HG02763 (cell line): ENCODE data around the gene CYP4A22.
"Not testable (repeated sequence)": the region's sequence is repeated elsewhere in the genome, so short reads cannot be mapped to it uniquely, and the experiment has no call there.

Experiments used
- ATAC-seq: cut with Tn5 transposase; IDR thresholded peaks from one replicate; pipeline ENCODE4 v1.9.1; 2021; ENCODE audit warnings: mild to moderate bottlenecking, moderate library complexity; ENCODE audit not compliant: unreplicated experiment

The CYP4A22 gene, protein sequence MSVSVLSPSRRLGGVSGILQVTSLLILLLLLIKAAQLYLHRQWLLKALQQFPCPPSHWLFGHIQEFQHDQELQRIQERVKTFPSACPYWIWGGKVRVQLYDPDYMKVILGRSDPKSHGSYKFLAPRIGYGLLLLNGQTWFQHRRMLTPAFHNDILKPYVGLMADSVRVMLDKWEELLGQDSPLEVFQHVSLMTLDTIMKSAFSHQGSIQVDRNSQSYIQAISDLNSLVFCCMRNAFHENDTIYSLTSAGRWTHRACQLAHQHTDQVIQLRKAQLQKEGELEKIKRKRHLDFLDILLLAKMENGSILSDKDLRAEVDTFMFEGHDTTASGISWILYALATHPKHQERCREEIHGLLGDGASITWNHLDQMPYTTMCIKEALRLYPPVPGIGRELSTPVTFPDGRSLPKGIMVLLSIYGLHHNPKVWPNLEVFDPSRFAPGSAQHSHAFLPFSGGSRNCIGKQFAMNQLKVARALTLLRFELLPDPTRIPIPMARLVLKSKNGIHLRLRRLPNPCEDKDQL

DNA sequence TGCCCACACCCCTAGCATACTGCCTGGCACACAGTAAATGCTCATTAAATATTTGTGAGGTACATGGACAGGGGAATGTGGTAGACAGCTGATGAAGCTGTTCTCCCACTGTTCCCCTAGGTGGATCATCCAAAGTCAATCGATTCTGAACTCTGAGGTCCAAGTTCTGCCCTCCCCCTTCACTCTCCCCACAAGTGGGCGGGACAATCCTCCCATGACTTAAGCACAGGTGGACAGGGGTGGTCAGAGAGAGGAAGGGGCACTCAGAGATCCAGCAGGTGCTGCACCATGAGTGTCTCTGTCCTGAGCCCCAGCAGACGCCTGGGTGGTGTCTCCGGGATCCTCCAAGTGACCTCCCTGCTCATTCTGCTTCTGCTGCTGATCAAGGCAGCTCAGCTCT, at the start of gene CYP4A22:
Gene CYP4A22, plus strand, starts transcription at position 244 of the 400 bp plus-strand sequence. Its CDS starts 45 bp downstream, at position 289.
- no peak for ATAC-seq

DNA sequence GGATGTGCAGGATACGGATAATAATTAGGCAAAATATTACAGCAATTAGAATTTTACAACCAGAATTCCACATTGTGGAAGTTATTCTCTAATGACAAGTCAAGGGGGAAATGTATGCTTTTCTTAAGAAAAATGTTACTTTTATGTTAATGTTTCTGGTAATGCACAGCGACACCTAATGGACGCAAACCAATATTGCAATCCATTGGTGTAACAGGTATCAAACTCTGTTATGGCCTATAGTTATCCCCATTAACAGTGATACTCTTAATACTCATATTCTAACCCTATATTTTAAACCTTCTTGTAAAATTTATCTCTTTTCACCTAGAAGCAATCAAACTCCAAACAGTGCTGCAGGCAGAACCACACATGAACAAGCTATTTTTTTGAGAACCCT, 47.9 kb upstream of the CYP4A22 start:
- ATAC-seq = not testable (repeated sequence)

DNA sequence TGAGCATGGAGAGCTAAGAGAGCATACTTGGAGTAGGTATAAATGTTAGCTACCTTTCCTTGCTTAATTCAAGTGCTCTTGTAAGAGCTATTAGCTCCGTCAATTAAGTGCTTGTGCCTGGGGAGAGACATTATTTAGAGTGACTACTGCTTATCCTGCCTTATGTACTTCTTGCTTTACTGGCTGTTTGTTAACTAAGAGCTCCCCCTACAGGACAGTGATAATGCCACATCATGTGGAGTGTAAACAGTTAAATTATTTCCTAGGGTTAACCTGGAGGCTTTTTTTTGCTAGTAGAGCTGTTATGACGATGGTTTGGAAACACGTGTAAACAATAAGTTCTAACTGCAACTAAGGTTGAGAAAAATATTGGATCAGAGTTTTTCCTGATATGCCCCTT, 45.8 kb upstream of the CYP4A22 start:
- not testable (repeated sequence) for ATAC-seq

DNA sequence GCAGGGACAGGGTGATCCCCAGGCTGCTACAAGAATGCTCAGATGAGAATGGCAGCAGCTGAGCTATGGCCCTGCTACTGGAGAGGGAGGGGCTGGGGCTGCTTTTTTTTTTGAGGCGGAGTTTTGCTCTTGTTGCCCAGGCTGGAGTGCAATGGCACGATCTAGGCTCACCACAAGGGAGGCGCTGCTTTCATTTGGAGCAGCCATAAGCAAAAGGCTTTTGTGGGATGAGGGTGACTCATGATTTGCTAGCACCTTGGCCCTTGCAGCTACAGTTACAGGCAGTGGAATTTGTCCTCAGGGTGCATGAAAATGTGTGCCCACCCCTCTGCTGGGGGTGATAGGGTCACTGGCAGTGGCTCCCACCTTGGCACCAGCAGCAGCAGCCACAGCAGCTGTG, 32.4 kb upstream of the CYP4A22 start:
- ATAC-seq = no peak

DNA sequence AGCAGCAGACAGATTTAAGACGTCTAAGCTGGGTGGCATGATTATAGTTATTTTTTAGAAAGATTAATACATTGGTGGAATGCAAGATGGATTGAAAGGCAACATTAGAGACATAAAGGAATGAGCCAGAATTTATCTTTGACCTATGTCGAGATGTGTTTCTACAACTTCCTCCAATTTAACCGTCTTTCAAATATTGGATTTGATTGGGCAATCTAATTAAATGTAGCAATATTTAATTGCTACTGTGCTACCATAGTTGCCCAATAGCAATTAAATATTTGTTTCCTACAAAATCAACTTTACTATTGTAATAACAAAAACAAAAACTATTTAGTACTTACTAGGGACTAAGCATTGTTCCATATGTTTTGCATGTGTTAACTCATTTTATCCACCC, 30.4 kb upstream of the CYP4A22 start:
- no peak for ATAC-seq

DNA sequence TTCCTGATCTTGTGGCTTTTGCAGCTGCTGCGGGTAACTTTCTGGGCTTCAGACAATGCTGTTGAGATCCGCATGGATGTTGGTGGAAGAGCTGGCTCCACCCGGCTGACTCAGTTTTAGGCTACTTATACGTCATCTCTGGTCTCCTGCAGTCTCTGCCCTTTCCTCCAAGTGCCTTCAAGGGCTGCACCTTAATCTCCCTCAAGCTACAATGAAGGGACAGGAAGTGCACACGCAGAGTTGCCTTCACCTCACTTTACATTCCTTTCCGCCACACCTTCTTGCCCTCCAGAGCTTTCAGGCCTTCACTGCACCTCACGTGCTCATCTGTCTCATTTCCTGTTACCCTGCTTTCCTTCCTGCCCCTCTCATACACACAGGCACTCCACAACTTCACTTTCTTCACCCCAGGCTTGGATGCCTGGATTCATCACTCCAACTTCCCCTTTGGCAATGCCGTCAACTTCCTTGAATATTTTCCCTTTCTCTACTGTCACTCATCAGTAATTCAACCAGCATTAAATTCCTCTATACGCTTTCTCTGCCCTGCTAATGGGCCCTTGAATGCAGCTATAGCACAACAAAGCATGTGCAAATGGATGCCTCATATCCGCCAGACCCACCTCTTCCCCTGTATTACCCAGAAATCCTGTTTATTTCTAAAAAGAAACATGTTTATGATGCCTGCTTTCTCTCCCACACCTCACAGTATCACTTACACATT, 29.2 kb upstream of the CYP4A22 start:
- not testable (repeated sequence) for ATAC-seq

DNA sequence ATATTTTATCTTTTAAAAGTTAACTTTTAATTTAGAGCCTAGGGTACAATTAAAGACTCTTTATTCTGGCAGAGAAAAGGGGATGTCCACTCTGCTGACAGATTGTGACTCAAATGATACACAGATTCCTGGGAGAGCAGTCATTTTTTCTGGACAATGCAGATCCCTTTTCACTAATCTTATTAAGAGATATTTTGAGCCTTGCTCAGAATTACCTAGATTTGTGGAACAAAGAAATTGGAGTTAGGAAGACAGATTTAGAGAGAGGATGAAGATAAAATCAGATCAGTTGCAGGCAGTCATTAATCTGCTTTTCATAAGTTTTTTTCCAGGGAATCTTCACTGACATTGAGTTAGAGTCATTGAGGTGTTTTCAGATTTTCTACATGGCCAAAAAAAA, 27.8 kb upstream of the CYP4A22 start:
- not testable (repeated sequence) for ATAC-seq

DNA sequence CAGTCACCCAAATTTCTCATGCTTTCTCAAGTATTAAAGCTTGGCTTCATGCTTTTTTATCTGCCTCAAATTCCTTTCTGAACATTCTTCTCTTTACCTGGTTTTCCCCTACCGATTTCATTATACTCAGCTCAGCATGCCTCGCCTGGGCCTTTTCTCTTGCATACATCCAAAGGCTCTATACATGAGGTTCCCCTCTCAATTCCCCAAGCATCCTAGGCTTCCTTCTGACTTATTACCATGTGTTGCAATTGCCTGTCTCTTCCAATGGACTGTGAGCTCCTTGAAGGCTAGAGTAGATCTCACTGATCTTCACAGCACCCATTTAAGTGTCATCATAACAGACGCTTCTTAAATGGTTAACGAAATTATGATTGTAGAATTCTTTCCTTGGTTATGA, 24.1 kb upstream of the CYP4A22 start:
- ATAC-seq = no peak

DNA sequence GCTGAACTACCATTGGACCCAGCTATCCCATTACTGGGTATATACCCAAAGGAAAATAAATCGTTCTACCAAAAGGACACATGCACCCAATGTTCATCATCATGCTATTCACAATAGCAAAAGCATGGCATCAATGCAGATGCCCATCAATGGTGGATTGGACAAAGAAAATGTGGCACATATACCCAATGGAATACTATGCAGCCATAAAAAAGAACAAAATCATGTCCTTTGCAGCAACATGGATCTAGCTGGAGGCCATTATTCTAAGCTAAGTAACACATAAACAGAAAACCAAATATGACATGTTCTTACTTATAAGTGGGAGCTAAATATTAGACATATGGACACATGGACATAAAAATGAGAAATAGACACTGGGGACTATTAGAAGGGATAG, 16.2 kb upstream of the CYP4A22 start:
- ATAC-seq = not testable (repeated sequence)

DNA sequence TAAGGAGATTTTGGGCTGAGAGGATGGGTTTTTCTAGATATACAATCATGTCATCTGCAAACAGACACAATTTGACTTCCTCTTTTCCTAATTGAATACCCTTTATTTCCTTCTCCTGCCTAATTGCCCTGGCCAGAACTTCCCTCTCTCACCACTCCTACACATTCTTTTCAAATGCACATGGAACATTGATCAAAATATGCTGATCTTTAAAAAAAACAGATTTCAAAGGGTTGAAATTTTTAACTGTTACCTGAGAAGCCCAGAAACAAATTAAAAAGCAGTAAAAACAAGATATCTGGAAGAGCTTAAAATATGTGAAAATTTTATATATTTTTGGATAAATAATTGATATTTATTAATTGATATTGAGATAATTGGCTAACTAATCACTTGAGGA, 12.4 kb upstream of the CYP4A22 start:
- ATAC-seq = not testable (repeated sequence)

DNA sequence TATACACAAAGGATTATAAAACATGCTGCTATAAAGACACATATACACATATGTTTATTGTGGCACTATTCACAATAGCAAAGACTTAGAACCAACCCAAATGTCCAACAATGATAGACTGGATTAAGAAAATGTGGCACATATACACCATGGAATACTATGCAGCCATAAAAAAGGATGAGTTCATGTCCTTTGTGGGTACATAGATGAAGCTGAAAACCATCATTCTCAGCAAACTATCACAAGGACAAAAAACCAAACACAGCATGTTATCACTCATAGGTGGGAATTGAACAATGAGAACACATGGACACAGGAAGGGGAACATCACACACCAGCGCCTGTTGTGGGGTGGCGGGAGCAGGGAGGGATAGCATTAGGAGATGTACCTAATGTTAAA, 10.2 kb upstream of the CYP4A22 start:
- not testable (repeated sequence) for ATAC-seq

DNA sequence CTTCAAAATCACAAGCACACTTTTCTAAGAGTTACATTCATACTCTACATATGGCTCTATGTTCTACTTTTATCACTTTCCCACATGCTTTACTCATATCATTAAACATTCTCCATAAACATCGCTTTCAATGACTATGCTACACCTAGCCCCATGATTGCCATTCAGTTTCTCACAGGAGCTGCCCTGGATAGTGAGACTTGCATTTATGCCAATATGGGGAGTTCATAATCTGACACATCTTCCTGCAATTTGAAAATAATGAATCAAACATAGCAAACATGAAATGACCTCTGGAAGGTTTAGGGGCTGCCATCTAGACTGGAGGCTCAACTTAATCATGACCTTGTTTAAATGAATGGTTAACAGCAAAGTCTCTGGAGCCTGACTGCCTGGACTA, 9.0 kb upstream of the CYP4A22 start:
- ATAC-seq = no peak

DNA sequence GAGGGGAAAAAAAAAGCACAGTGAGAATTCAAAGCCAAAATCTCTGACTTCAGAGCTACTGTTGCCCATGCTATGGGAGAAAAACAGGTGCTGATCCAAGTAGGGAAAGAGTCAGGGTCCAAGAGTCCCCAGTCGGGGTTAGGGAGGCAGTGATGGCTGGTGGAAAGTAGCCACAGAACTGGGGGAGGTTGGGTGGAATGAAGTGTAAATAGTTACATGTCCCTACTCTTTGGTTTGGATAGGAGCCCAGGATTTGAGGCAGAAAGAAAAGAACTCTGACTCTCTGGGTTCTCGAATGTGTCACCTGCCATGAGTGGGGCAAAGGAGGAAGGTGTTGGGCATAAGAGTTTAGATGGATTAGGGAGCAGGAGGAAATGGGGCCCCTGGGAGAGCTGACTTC, 8.4 kb upstream of the CYP4A22 start:
- ATAC-seq = not testable (repeated sequence)

DNA sequence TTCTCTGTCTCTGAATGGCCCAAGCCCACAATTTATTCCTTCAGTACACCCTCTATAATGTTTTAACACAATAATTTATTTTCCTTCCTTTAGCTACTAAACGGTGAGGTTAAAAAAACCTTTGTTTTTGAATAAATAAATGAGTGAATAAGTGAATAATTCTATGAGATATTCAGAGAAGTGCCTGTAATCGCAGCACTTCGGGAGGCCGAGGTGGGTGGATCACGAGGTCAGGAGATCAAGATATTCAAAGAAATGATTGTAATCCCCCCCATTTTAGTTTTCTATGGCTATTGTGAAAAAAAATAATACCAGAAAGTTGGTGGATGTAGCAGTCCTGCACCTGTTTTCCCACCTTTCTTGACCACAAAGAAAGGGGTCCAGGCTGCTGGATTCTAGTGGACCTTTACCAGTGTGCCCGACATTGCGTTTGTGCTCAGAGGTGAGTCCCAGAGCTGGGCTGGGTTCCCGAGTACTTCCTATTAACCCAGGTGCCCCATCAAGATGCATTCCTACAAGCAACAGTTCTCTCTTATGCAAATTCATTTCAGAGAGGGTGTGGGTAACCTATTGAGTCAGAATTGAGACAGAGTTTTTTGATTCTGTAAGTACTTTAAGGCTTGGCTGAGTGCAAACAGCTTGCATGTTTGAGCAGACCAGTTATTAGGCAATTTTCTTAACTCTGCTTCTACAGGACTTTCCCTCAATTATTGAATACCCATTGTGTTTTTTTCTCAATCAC, 7.6 kb upstream of the CYP4A22 start:
- not testable (repeated sequence) for ATAC-seq

DNA sequence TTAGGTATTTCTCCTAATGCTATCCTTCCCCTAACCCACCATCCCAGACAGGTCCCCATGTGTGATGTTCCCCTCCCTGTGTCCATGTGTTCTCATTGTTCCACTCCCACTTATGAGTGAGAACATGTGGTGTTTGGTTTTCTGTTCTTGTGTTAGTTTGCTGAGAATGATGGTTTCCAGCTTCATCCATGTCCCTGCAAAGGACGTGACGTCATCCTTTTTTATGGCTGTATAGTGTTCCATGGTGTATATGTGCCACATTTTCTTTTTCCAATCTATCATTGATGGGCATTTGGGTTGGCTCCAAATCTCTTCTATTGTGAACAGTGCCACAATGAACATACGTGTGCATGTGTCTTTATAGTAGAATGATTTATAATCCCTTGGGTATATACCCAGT, 4.6 kb upstream of the CYP4A22 start:
- not testable (repeated sequence) for ATAC-seq

DNA sequence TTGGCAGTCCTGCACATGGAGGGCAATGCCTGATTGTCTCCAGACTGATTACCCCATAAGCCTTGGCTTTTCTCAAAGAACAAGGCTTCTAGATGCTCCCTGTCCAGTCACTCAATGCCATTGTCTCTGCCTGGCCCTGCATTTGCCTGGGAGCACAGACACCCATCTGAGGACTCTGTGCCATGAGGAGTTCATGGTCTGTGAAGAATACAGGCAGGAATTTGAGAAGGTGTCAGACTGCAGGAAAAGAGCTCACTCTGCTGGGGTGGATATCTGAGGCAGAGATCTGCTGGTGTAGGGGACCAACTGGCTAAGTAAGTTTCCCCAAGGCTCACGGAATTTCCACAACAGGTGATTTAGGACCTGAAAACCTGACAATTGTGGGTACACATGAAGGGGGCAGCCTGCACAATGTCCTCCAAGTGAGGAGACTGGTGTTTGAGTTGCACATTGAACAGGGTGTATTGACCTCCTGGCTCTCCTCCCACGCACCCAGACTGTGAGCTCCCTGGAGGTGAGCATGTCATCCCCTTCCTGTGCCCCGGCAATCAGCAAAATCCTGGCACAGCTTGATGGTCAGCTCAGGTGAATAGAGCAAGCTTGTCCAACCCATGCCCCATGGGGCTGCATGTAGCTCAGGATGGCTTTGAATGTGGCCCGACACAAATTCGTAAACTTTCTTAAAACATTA, 829 bp downstream of the CYP4A22 start:
- no peak for ATAC-seq

DNA sequence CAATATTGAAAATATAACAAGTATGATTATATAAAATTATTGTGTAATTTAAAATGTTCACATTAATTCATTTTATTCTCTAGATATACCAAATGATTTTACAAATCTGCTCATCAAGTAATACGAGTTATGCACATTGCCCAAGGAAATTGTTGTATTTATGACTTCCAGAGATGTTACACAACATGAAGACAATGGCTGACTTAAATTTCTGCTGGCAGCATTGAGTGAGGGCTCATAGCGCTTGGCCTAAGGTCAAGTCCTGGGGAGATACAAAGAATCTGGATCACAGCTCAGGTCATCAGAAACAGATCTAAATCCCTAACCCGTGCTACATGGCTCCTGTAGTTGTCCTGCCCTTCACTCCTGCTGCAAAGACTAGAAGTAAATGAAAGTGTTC, 3.1 kb downstream of the CYP4A22 start:
- not testable (repeated sequence) for ATAC-seq

DNA sequence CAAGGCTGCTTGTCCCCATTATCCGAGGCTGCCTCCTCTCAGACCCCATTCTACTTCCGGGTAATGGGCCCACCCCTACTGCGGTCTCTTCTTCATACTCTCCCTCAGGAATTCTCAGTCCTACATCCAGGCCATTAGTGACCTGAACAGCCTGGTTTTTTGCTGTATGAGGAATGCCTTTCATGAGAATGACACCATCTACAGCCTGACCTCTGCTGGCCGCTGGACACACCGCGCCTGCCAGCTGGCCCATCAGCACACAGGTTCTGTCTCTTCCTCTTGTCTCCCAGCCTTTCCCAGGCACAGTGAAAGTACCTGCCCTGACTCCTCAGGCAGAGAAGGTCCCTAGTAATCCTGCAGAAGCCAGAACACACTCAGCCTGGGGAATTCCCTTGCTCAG, 6.4 kb downstream of the CYP4A22 start:
- ATAC-seq = not testable (repeated sequence)

DNA sequence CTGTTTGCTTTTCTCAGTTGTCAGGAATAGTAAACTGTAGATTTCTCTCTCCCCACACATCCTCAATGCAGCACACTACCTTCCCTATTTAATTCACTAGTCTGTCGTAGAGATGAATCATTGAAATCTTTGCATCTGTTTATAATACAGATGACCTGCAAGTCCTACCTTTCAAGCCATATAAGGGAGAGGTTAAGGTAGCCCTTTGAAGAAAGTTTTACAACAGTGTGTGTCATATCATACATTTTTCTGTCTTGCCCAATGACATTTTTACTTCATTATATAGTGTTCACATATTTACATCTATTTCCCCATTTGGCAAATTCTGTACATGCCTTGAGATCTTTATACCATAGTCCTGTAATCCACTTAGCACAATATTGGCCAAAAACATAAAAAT, 9.3 kb downstream of the CYP4A22 start:
- not testable (repeated sequence) for ATAC-seq

DNA sequence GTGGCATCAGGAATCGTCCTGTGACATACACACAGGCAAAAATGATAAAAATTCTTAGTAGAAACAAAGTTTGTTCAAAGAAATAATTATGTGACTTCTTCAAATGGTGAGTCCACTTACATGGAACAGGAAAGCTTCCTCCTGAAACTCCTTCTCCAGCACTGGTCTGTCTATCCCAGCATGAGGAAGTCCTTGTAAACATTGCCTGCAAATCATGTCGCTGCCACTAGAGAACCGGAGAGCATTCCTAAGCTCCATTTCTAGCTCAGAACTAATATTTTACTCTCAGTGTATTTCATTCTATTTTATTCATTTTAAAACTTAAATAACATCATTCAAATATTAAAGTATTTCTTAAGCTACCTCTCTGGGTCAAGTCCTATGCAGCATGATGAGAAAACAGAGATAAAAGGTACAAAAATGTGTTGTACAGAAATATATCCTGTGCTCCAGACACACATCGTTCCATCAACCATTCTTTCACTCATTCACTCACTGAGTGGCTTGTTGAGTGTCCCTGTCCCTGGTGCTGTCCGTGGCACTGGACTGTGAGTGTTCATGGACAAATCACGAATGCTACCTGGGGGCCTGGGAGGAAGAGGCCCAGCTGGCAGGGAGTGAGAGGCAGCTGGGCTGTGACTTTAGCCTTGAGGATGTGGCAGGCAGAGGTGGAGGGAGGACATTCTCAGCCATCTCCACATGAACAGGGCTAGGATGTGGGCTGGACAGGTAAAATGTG, 10.0 kb downstream of the CYP4A22 start:
- no peak for ATAC-seq
